EH (cell line): Measurements from ENCODE around the gene CAT.

ENCODE experiments used
- DNase-seq: peaks from one replicate; pipeline ENCODE4 v3.0.0-alpha.2; 2015; ENCODE audit warnings: low read depth

Gene CAT

GRCh38 chr11:34425867-34426266 is 12.9 kb upstream of the CAT start:
- DNase-seq, result peak; percentile 74

GRCh38 chr11:34426766-34427185 is 12.0 kb upstream of the CAT start:
- DNase-seq, result peak; percentile 87

- DNase-seq, result peak; percentile 93
Measured at GRCh38 chr11:34427186-34427805, 11.4 kb upstream of the CAT start.

- no peak for DNase-seq
Measured at GRCh38 chr11:34431979-34432378, 6.8 kb upstream of the CAT start.

- no peak for DNase-seq
Measured at GRCh38 chr11:34432822-34433221, 5.9 kb upstream of the CAT start.

- DNase-seq, result no peak
Measured at GRCh38 chr11:34433899-34434298, 4.8 kb upstream of the CAT start.

GRCh38 chr11:34437224-34438125 is 1.3 kb upstream of the CAT start:
- DNase-seq, result no peak

GRCh38 chr11:34439610-34440198 is 970 bp downstream of the CAT start:
- DNase-seq, result no peak

- DNase-seq, result no peak
Measured at GRCh38 chr11:34441814-34442213, 3.1 kb downstream of the CAT start.

GRCh38 chr11:34443136-34443535 is 4.4 kb downstream of the CAT start:
- DNase-seq, result no peak

GRCh38 chr11:34444428-34444827 is 5.7 kb downstream of the CAT start:
- no peak for DNase-seq

- DNase-seq, result no peak
Measured at GRCh38 chr11:34445956-34446355, 7.2 kb downstream of the CAT start.

GRCh38 chr11:34446386-34446785 is 7.7 kb downstream of the CAT start:
- no peak for DNase-seq

GRCh38 chr11:34447044-34447443 is 8.3 kb downstream of the CAT start:
- DNase-seq, result no peak

GRCh38 chr11:34448223-34448994 is 9.7 kb downstream of the CAT start:
- DNase-seq, result no peak

- DNase-seq, result no peak
Measured at GRCh38 chr11:34449013-34449412, 10.3 kb downstream of the CAT start.

- no peak for DNase-seq
Measured at GRCh38 chr11:34451053-34451452, 12.3 kb downstream of the CAT start.

- no peak for DNase-seq
Measured at GRCh38 chr11:34454308-34455032, 15.7 kb downstream of the CAT start.

- no peak for DNase-seq
Measured at GRCh38 chr11:34457607-34458006, 18.9 kb downstream of the CAT start.

GRCh38 chr11:34458525-34458924 is 19.8 kb downstream of the CAT start:
- no peak for DNase-seq

- DNase-seq, result no peak
Measured at GRCh38 chr11:34459507-34460162, 20.9 kb downstream of the CAT start.
